GM12873 (cell line): ENCODE measurements around the gene BIN1.

Source experiments
- TF ChIP-seq, protein P1 (sequence below): IDR thresholded peaks from 2 replicates; pipeline ENCODE4 v1.5.1; 2012; ENCODE audit warnings: low read depth, mild to moderate bottlenecking, moderate library complexity, low read length, control low read depth; ENCODE audit not compliant: insufficient read depth; ENCODE audit errors: missing control alignments

Gene BIN1

DNA sequence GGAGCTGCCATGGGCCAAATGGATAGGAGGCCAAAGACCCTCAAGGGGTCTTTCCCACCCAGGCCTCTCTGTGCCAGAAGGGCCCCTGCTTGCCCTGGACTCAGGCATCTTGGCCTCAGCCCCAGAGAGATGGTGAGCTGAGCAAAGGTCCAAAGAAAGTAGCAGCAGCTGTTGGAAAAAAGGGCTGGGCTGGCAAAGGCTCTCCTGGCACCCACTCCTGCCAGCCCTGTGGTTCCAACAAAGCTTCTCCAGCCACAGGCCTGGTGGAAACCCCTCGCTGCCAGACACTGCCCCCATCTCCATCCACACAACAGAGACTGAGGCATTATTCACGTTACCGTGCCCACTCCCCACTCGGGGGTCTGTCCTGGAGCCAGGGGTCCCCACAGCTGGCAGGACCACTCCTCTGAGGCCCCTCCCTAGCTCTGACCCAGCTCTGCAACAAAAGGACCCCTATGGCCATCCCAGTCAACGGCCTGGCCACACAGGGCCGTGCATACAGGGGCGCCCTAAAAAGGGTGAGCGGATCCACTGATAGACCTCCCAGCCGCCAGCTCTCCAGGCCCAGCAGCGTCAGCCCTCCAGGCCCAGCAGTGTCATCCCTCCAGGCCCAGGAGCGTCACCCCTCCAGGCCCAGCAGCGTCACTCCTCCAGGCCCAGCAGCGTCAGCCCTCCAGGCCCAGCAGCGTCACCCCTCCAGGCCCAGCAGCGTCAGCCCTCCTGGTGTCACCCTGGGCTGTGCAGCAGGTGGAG lies 10.1 kb downstream of the BIN1 start:
- TF ChIP-seq, protein P1, sequence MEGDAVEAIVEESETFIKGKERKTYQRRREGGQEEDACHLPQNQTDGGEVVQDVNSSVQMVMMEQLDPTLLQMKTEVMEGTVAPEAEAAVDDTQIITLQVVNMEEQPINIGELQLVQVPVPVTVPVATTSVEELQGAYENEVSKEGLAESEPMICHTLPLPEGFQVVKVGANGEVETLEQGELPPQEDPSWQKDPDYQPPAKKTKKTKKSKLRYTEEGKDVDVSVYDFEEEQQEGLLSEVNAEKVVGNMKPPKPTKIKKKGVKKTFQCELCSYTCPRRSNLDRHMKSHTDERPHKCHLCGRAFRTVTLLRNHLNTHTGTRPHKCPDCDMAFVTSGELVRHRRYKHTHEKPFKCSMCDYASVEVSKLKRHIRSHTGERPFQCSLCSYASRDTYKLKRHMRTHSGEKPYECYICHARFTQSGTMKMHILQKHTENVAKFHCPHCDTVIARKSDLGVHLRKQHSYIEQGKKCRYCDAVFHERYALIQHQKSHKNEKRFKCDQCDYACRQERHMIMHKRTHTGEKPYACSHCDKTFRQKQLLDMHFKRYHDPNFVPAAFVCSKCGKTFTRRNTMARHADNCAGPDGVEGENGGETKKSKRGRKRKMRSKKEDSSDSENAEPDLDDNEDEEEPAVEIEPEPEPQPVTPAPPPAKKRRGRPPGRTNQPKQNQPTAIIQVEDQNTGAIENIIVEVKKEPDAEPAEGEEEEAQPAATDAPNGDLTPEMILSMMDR: no peak

GRCh38 chr2:127096280-127096679 lies 10.7 kb downstream of the BIN1 start:
- TF ChIP-seq, protein P1: no peak

DNA sequence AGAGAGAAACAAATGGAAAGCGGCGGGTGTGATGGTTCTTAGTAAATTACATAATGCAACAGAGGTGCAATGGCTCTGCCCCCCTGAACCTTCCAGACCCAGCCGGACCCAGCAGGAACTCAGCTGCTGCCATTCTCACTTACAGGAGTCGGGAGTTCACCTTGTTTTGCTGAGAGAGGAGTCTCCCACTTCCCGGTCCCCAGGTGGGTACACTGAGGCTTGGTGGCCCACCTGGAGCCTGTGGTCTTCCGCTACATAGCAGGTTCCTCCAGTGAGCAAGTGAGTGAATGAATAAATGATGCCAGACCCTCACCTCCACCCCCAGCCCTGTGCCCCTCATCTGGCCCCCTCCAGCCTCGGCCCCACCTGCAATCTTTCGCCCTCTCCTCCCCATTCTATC lies 11.2 kb downstream of the BIN1 start:
- TF ChIP-seq, protein P1: no peak

GRCh38 chr2:127095367-127095641 lies 11.7 kb downstream of the BIN1 start:
- TF ChIP-seq, protein P1: no peak

DNA sequence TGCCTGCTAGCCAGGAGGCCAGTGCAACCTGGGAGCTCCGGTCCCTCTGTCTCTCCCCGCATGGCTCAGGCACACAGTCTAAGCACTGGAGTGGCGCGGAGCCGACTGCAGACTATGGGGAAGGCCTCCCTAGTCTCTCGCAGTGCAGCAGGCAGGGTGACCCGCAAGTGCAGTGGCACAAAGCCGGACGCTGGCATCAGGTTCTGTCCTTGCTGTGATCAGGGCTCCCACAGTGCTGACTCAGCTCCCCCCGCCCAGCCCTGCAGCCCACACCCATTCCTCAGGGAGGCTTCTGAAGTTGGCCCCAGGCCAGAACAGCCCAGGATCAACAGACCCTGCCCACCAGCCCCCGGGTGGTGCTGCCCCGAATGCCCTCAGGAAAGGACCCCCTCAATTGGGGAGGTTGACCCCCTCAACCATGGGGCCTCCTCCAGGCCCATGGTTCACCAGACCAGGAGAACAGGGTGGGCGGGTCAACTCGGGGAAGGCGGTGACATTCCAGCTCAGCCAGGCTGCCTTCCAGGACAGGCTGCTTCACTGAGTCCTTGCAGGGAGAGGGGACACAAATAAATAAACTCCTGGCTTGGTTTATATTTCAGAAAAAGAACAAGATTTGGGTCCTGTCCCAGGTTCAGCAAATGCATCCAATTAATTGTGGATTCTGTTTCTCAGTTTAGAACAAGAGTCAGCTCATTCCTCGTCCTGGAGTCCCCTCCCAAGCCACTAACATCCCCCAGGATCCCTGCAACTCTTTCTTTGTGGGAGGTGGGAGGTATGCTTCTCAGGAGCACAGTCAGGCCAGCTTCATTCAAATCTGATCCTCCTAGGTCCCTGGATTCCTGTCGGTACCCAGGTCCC lies 12.2 kb downstream of the BIN1 start:
- TF ChIP-seq, protein P1: no peak

- TF ChIP-seq, protein P1: no peak
Observed at GRCh38 chr2:127093648-127094210, 13.2 kb downstream of the BIN1 start.

GRCh38 chr2:127092901-127093516 lies 13.9 kb downstream of the BIN1 start:
- TF ChIP-seq, protein P1: no peak
